ENCODE data around the gene CCDC59.

GRCh38 chr12:82359115-82359478 is 910 bp upstream of the CCDC59 start:
- TF ChIP-seq CTCF (conservative IDR thresholded peaks at IDR 0.05) (no peak), EZH2 (IDR thresholded peaks at IDR 0.05; ENCODE audit: low read depth) (no peak)
